NCI-H2107 treated with DMSO at 0.1 percent for 48 hours (cell line): ENCODE measurements around the gene MMP17.
A peak's percentile ranks its signal among the peaks of the same experiment; 100 is the strongest.

Experiments
- DNase-seq: peaks from one replicate; lab custom pipeline; 2025; ENCODE audit not compliant: unreplicated experiment; lab: John Stamatoyannopoulos, UW

Gene MMP17

GRCh38 chr12:131847456-131847855 is 19.3 kb downstream of the MMP17 start:
- DNase-seq: no peak

GRCh38 chr12:131848753-131849152 is 20.6 kb downstream of the MMP17 start:
- no peak for DNase-seq

- no peak for DNase-seq
Observed at GRCh38 chr12:131849700-131850553, 21.7 kb downstream of the MMP17 start.

- no peak for DNase-seq
Observed at GRCh38 chr12:131850856-131851559, 22.8 kb downstream of the MMP17 start.

DNA sequence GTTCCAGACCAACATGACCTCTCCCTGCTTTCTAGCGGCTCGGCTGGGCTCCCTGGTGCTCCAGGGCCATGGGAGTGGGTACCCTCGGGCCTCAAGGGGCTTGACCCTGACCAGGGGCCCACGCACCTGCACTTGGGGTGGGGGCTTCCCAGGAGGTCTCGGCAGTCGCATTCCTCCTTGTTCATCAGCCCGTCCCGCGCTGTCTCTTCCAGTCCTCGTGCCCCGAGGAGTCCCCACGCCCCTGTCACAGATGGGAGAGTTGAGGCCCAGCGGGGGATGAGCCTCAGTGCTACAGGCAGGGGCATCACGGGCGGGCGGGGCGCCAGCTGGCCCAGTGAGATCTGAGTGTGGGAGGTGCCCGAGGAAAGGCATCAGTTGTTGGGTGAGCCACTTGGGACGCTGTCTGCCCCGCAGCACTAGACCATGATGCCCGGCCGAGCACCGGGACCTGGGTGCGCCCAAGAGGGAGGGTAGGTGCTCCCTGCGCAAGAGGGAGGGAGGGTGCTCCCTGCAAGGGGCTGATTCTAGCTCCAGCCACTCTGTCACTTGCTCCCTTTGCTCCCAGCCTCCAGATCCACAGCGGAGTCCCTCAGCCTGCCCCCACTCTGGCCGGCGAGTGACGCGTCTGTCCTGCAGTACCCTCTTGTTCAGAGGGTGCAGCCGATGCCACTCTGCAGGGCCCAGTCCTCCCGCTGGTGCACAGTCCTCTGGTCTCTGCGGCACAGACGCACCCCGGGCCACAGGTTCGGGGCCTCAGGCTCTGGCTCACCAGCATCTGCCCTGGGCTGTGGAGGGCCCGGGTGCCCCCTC is 23.8 kb downstream of the MMP17 start:
- DNase-seq: no peak

GRCh38 chr12:131852551-131853299 is 24.5 kb downstream of the MMP17 start:
- DNase-seq: no peak

- no peak for DNase-seq
Observed at GRCh38 chr12:131853832-131854797, 25.9 kb downstream of the MMP17 start.

GRCh38 chr12:131854861-131855476 is 26.8 kb downstream of the MMP17 start:
- no peak for DNase-seq

- DNase-seq: no peak
Observed at GRCh38 chr12:131855521-131856142, 27.4 kb downstream of the MMP17 start.

GRCh38 chr12:131856366-131857097 is 28.3 kb downstream of the MMP17 start:
- no peak for DNase-seq

GRCh38 chr12:131857908-131858850 is 30.0 kb downstream of the MMP17 start:
- no peak for DNase-seq

DNA sequence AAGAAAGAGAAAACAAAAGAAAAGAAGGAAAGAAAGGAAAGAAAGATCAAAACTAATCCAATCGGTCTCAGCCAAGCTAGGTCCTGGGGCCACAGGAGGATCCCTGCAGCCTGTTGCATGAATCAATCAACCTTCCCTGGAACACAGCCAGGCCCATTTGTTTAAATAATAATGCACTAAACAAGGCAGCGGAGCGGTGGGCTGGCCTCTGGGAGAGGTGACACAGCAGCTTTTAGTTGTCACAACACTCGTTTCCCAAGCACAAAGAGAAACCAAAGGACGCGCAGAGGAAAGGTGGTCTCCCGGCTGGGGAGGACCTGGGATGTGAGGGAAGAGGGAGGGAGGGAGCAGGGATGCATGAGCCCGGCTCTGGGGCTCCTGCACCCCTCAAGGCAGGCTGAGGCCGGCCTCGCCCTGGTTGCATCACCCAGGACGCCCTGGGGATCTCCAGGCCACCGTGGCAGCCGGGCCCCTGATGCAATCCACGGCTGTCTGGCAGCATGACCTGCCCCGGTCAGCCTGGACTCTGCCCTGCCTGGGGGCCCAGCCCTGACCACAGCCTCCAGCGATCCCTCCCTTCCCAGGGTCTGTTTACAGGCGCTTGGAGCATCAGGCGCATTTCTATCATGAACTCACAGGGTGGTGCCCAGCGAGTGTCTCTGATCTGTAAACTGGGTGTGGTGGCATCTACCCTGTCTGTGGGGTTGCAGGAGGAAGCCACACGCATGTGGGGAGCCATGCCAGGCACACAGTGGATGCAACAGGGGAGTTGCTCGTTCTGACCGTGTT is 32.5 kb downstream of the MMP17 start:
- peak; percentile 72 for DNase-seq

GRCh38 chr12:131861261-131862083 is 33.3 kb downstream of the MMP17 start:
- DNase-seq: no peak

DNA sequence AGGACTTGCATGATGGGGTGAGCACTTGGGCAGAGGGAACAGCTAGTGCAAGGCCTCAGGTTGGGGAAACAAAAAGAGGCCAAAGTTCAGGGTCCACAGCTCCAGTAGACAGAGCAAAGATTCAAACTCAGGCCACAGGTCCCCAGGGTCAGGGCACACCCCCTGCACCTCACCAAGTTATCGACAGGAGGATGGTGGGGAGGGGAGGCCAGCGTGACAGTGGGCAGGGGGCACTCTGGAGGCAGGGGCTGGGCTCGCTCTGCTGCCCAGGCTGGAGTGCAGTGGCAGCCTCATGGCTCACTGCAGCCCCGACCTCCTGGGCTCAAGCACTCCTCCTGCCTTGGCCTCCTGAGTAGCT is 33.9 kb downstream of the MMP17 start:
- no peak for DNase-seq

- no peak for DNase-seq
Observed at GRCh38 chr12:131862600-131862993, 34.4 kb downstream of the MMP17 start.
